ENCODE data around the gene SPATA13. TPM values are rescaled to one million over a fixed set of nuclear protein-coding genes. Genes with fewer than 3 reads are reported as not detected.

SPATA13 gene
- total RNA-seq, 1 experiment from 2014 or later: 10.5 TPM

GRCh38 chr13:24149246-24150032 is 11.1 kb upstream of the SPATA13 start:
- ChIA-PET CTCF (interaction anchor here (0.7 kb wide), 1 partner anchor 81 kb away, joined by 3 read pairs; no protein-coding TSS in a partner anchor), POLR2A (no interaction called here)
- intact Hi-C loops (cut with micrococcal nuclease; ENCODE audit: unreplicated experiment): no loop called here

GRCh38 chr13:24150572-24150971 is 9.9 kb upstream of the SPATA13 start:
- Histone ChIP-seq H3K4me3 (ENCODE audit: low read depth, low read length) (no peak overlapping the region), H3K4me1 (peaks cover 18% of the 10 kb centered on the region), H3K36me3 (ENCODE audit: control insufficient read depth, insufficient read depth, low read length) (no peaks in the 10 kb centered on the region), H3K9me3 (no peaks in the 10 kb centered on the region), H3K27me3 (replicated peaks; ENCODE audit: control insufficient read depth, insufficient read depth, low read length) (no peaks in the 10 kb centered on the region)
- intact Hi-C loops (cut with micrococcal nuclease; ENCODE audit: unreplicated experiment): no loop called here
- Mint-ChIP-seq H3K36me3 (ENCODE audit: insufficient read depth, unreplicated experiment) (no peaks in the 10 kb centered on the region), H3K27me3 (ENCODE audit: insufficient read depth, unreplicated experiment) (no peaks in the 10 kb centered on the region), H3K4me3 (ENCODE audit: unreplicated experiment) (no peak overlapping the region), H3K4me1 (ENCODE audit: low read depth, unreplicated experiment) (peaks cover 19% of the 10 kb centered on the region), H3K27ac (ENCODE audit: unreplicated experiment) (no peak overlapping the region), H3K9me3 (ENCODE audit: unreplicated experiment) (no peaks in the 10 kb centered on the region)
- DNase-seq: no peak
- CTCF ChIA-PET: no interaction called here
- TF ChIP-seq CTCF (IDR thresholded peaks at IDR 0.05; ENCODE audit: insufficient read depth in 1 of 2, low read depth in 1 of 2, low read length in 1 of 2, severe bottlenecking in 1 of 2, unreplicated experiment in 1 of 2): no peak
- no TSS peak for BruUV-seq (replicated peaks)
- POLR2A ChIA-PET: no interaction called here

More at GRCh38 chr13:24149246-24150032, 11.1 kb upstream of the SPATA13 start:
- Mint-ChIP-seq H3K9me3 (ENCODE audit: unreplicated experiment) (no peaks in the 10 kb centered on the region), H3K4me1 (ENCODE audit: low read depth, unreplicated experiment) (peaks cover 24% of the 10 kb centered on the region), H3K27ac (ENCODE audit: unreplicated experiment) (peak overlapping the region; percentile 45), H3K27me3 (ENCODE audit: insufficient read depth, unreplicated experiment) (no peaks in the 10 kb centered on the region), H3K4me3 (ENCODE audit: unreplicated experiment) (no peak overlapping the region), H3K36me3 (ENCODE audit: insufficient read depth, unreplicated experiment) (no peaks in the 10 kb centered on the region)
- no peak for TF ChIP-seq CTCF (IDR thresholded peaks at IDR 0.05; ENCODE audit: insufficient read depth in 1 of 2, low read depth in 1 of 2, low read length in 1 of 2, severe bottlenecking in 1 of 2, unreplicated experiment in 1 of 2)
- no peak for DNase-seq
- BruUV-seq (replicated peaks): no TSS peak
- H3K36me3 ChIP-seq (ENCODE audit: control insufficient read depth, insufficient read depth, low read length): no peaks in the 10 kb centered on the region
- no peaks in the 10 kb centered on the region for H3K9me3 ChIP-seq
- peaks cover 18% of the 10 kb centered on the region for H3K4me1 ChIP-seq
- no peaks in the 10 kb centered on the region for H3K27me3 ChIP-seq (replicated peaks; ENCODE audit: control insufficient read depth, insufficient read depth, low read length)
- no peak overlapping the region for H3K4me3 ChIP-seq (ENCODE audit: low read depth, low read length)

GRCh38 chr13:24151864-24152263 is 8.7 kb upstream of the SPATA13 start:
- H3K27ac Mint-ChIP-seq (ENCODE audit: unreplicated experiment): no peak overlapping the region
- H3K9me3 Mint-ChIP-seq (ENCODE audit: unreplicated experiment): no peaks in the 10 kb centered on the region
- intact Hi-C loops (cut with micrococcal nuclease; ENCODE audit: unreplicated experiment): no loop called here
- CTCF ChIA-PET: no interaction called here
- peaks cover 12% of the 10 kb centered on the region for H3K4me1 ChIP-seq
- no peak for TF ChIP-seq CTCF (IDR thresholded peaks at IDR 0.05; ENCODE audit: insufficient read depth in 1 of 2, low read depth in 1 of 2, low read length in 1 of 2, severe bottlenecking in 1 of 2, unreplicated experiment in 1 of 2)
- peaks cover 16% of the 10 kb centered on the region for H3K4me1 Mint-ChIP-seq (ENCODE audit: low read depth, unreplicated experiment)
- no peak for DNase-seq
- no peaks in the 10 kb centered on the region for H3K36me3 ChIP-seq (ENCODE audit: control insufficient read depth, insufficient read depth, low read length)
- no peaks in the 10 kb centered on the region for H3K36me3 Mint-ChIP-seq (ENCODE audit: insufficient read depth, unreplicated experiment)
- H3K27me3 ChIP-seq (replicated peaks; ENCODE audit: control insufficient read depth, insufficient read depth, low read length): no peaks in the 10 kb centered on the region
- POLR2A ChIA-PET: no interaction called here
- no peaks in the 10 kb centered on the region for H3K27me3 Mint-ChIP-seq (ENCODE audit: insufficient read depth, unreplicated experiment)
- H3K4me3 Mint-ChIP-seq (ENCODE audit: unreplicated experiment): no peak overlapping the region
- BruUV-seq (replicated peaks): no TSS peak
- no peak overlapping the region for H3K4me3 ChIP-seq (ENCODE audit: low read depth, low read length)
- no peaks in the 10 kb centered on the region for H3K9me3 ChIP-seq

All from Caco-2 (cell line).